NCI-H774 (cell line): ENCODE data around the gene CDK19.
A peak's percentile ranks its signal among the peaks of the same experiment; 100 is the strongest.
"Not testable (repeated sequence)": the region's sequence is repeated elsewhere in the genome, so short reads cannot be mapped to it uniquely, and the experiment has no call there.

Source experiments
- DNase-seq: peaks from one replicate; lab custom pipeline; 2025; lab: John Stamatoyannopoulos, UW

The CDK19 gene

DNA sequence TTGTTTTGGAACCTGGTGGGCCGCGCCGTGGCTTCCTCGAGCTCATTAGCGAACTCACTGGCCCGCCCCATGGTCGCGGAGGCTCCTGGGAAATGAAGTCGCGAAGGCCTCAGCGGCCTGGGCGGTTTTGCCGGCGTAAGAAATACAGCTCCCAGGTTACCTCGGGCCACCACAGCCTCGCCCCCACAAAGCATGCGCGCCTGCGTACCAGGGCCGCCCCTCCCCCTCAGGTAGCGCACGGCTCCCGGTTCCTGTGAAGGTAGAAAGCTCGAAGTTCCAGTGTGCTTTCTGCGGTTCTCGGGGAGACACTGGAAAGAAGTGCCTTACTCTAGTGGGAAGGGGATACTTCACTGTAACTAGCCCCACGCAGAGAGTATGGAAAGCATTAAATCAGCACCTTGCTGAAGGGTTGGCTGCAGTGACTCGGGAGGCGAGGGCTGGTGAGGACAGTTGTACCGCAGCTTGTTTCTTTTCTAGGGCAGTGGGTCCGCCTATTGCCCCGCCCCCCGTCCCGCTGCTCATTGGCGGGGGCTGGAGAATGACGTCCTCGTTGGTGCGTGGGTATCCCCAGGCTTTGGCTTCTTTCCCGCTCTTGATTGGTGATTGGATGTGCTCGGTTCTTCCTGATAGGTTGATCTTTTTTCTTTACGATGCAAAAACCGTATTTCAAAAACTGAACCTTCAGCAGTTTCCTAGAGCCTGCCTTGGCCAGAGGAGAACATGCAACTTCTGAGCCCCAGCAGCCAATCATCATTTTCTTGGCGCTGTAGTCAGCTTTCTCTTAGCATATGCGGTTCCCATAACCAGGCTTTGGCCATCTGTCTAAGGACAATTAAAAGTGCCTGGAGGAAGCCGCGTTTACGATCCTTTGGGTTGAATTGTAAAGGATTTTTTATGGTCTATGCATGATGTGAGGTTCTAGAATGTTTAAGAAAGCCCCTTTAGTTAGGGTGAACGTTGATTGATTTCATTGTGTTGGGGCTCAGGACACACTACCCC lies at the start of gene CDK19:
TSS of gene CDK19 (minus strand) at position 59 of the 999 bp plus-strand sequence. CDS start 333 bp downstream, outside the sequence.
- DNase-seq: peak; percentile 100

- DNase-seq: peak; percentile 9
Observed at GRCh38 chr6:110864824-110865223, 49.6 kb upstream of the CDK19 start.

- no peak for DNase-seq
Observed at GRCh38 chr6:110859335-110859792, 44.1 kb upstream of the CDK19 start.

- DNase-seq: no peak
Observed at GRCh38 chr6:110858562-110859214, 43.4 kb upstream of the CDK19 start.

GRCh38 chr6:110858016-110858415 lies 42.7 kb upstream of the CDK19 start:
- no peak for DNase-seq

DNA sequence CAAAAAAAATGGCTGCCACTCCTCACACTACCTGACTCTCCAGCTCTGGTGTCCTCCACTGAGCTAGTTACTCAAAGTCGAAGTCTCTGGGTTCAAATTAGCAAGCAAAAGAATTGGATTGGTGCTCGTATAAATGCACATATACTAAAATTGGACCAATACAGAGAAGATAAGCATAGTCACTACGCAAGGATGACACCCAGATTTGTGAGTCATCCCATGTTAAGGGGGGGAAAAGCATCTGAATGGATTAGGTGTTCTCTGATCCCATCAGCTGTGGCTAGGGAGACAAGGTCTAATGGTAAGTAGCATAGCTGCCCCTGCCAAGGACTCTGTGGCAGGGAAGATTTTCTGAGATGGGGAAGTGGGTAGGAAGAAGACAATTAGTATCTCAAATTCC lies 41.0 kb upstream of the CDK19 start:
- DNase-seq: no peak

- no peak for DNase-seq
Observed at GRCh38 chr6:110853754-110854477, 38.6 kb upstream of the CDK19 start.

DNA sequence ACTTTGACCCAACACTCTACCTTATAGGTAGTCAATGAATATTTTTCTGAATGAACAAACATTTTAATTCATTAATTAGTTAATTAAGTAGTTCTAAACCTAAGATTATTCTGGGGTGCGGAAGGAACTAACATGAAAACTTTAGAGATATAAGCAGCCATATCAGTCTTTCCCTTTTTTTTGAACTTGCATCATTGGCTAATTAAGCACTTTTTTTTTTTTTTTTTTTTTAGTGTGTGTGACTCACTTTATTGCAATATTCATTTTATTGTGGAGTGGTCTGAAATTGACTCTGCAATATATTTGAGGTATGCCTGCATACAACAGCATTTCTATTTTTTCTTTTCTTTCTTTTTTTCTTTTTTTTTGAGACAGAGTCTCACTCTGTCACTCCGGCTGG lies 37.5 kb upstream of the CDK19 start:
- DNase-seq: no peak

DNA sequence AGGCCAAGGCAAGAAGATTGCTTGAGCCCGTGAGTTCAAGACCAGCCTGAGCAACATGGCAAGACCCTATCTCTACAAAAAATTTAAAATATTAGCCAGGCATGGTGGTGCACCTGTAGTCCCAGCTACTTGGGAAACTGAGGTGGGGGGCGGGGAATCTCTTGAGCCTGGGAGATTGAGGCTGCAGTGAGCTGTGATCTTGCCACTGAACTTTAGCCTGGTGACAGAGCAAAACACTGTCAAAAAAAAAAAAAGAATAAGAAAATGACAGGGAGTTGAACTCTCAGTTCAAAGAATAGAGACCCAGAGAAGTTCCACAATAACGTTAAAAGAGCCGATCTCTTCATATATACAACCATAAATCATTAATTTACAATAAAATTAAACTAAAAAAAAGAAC lies 34.5 kb upstream of the CDK19 start:
- DNase-seq: no peak

DNA sequence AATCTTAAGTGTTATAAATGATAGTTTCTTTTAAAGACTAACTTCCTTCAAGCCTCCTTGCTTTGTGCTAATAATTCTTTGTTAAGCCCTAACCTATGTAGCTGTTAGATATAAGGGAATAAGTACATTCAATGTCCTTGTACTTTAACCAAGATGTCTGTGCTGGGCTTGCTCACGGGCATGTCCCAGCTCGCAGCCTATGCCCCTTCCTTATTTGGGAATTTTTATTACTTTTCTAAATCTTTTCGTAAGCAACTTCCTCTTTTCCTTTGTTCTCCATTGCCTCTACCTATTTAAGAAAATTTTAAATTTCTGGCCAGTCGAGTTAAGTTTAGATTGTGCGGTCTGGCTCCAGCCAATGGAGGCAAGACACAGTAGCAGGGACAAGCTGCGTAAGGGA lies 26.0 kb upstream of the CDK19 start:
- DNase-seq: no peak

DNA sequence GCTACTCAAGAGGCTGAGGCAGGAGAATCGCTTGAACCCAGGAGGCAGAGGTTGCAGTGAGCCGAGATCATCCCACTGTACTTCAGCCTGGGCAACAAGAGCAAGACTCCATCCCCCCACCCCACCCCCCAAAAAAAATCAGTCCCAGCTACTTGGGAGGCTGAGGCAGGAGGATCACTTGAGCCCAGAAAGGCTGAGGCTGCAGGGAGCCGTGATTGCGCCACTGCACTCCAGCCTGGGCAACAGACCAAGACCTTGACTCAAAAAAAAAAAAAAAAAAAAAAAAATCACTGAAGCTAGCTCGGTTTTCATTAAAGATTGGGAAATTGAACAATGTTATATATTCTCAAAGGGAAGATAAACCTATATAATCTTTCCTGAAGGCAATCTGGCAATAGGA lies 20.5 kb upstream of the CDK19 start:
- DNase-seq: not testable (repeated sequence)

DNA sequence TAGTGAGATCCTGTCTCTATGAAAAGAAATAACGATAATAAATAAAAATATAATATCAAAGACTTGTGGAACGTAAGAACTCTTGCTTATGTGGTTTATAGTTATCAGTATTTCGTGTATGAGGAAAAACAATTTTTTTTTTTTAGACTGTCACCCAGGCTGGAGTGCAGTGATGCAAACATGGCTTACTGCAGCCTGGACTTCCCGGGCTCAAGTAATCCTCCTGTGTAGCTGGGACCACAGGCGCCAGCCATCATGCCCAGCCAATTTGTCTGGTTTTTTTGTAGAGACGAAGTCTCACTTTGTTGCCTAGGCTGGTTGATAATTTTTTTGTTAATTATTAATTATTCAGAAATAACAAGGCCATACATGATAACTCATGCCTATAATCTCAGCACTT lies 18.6 kb upstream of the CDK19 start:
- no peak for DNase-seq

DNA sequence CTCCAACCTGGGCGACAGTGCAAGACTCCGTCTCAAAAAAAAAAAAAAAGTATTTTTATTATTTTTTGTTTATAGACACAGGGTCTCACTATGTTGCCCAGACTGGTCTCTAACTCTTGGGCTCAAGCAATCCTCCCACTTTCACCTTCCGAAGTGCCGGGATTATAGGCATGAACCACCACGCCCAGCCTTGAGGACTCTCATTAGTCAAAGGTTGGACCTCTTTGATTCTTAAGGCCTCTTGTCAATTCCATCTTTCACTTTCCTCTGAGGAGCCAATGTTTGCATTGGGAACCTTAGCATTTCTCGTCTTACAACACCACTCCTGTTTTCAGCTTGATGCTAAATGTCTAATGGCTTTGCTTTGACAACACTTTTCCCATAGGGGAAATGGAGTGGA lies 16.1 kb upstream of the CDK19 start:
- no peak for DNase-seq

- DNase-seq: no peak
Observed at GRCh38 chr6:110828396-110828795, 13.1 kb upstream of the CDK19 start.

DNA sequence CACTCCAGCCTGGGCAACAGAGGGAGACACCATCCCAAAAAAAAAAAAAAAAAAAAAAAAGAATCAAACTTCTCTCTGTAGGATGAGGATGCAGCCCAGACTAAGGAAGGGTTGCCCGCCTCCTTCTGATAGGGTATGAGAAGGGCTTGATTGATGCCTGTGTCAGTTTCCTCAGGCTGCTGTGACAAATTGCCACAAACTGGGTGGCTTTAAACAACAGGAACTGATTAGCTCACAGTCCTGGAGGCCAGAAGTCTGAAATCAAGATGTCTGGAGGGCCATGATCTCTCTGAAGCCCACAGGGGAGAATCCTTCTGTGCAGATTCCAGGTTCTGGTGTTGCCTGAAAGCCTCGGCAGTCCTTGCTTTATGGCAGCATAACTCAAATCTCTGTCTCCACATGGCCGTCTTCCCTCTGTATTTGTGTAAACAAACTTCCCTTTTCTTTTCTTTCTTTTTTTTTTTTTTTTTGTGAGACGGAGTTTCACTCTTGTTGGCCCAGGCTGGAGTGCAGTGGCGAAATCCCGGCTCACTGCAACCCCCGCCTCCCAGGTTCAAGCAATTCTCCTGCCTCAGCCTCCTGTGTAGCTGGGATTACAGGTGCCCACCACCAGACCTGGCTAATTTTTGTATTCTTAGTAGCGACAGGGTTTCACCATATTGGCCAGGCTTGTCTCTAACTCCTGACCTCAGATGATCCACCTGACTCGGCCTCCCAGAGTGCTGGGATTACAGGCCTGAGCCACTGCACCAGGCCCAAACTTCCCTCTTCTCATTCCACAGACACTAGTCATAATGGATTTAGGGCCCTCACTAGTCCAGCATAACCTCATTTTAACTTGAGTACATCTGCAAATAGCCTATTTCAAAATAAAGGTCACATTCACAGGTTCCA lies 11.2 kb upstream of the CDK19 start:
- no peak for DNase-seq

DNA sequence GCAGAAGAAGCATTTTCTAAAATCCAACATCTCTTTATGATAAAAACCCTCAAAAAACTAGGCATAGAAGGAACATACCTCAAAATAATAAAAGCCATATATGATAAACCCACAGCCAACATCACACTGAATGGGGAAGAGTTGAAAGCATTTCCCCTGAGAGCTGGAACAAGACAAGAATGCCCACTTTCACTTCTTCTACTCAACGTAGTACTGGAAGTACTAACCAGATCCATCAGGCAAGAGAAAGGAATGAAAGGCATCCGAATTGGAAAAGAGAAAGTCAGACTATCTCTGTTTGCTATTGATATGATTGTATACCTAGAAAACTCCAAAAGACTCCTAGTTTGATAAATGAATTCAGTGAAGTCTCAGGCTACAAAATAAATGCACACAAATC lies 7.9 kb upstream of the CDK19 start:
- no peak for DNase-seq

GRCh38 chr6:110822249-110822648 lies 7.0 kb upstream of the CDK19 start:
- DNase-seq: no peak

DNA sequence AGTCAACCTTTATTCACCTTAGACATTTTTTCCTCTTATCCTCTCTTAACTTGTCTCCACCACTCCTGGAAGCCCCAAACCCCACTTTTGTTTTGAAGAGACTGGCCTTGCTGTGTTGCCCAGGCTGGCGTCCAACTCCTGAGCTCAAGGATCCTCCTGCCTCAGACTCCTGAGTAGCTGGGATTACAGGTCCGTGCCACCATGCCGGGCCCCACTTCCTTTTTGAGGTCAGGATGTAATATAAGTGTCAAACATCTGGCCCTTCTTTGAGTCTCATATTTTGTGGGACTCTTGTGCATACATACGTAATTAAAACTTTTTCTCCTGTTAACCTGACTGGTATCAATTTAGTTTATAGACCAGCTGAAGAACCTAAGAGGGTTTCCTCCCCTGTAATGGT lies 1.4 kb upstream of the CDK19 start:
- DNase-seq: no peak

DNA sequence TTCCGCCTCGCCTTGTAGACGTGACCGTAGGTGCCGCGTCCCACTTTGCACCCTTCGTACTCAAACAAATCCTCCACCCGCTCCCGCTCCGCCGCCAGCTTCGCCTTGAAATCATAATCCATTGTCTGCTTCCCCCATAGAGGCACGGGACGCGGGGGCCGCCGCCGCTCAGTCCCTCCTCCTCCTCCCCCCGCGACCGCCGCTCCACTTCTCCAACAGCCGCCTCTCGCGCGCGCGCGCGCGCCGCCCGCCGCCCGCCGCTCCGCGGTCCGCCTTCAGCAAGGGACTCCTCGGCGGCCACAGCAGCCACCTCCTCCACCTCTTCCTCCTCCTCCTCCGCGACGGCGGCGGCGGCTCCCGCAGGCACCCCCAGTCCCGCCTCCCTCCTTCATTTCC lies 256 bp downstream of the CDK19 start:
- peak; percentile 80 for DNase-seq

GRCh38 chr6:110814102-110815014 lies 911 bp downstream of the CDK19 start:
- DNase-seq: peak; percentile 45
